Loucy (cell line): ENCODE data around the gene NCOA7.

Source experiments
- H2AFZ ChIP-seq: fragments of 200-600 bp; sonication (generic); 2 replicates; pipeline ENCODE4 v1.6.0; 2016; ENCODE audit warnings: antibody characterized with exemption, mild to moderate bottlenecking, low read length, moderate library complexity
- H3F3A ChIP-seq: fragments of 200-600 bp; 2 replicates; pipeline ENCODE4 v1.6.0; 2016; ENCODE audit warnings: antibody characterized with exemption, low read depth, mild to moderate bottlenecking
- H3K27me3 ChIP-seq: fragments of 200-600 bp; sonication (generic); 2 replicates; pipeline ENCODE4 v1.6.1; 2014; ENCODE audit warnings: low read length, mild to moderate bottlenecking; ENCODE audit not compliant: insufficient read depth, poor library complexity, severe bottlenecking
- H3K36me3 ChIP-seq: fragments of 200-600 bp; sonication (generic); 2 replicates; pipeline ENCODE4 v1.6.1; 2016; ENCODE audit warnings: low read length; ENCODE audit not compliant: insufficient read depth
- H3K4me1 ChIP-seq: fragments of 200-600 bp; sonication (generic); 2 replicates; pipeline ENCODE4 v1.5.1; 2014; ENCODE audit warnings: low read length, mild to moderate bottlenecking; ENCODE audit not compliant: insufficient read depth, poor library complexity, severe bottlenecking
- H3K4me2 ChIP-seq: fragments of 200-600 bp; sonication (generic); 2 replicates; pipeline ENCODE4 v1.6.0; 2014; ENCODE audit warnings: antibody characterized with exemption, low read length, low read depth, mild to moderate bottlenecking; ENCODE audit not compliant: poor library complexity, severe bottlenecking
- H3K4me3 ChIP-seq: fragments of 200-600 bp; sonication (generic); 2 replicates; pipeline ENCODE4 v1.5.1; 2014; ENCODE audit warnings: low read length, mild to moderate bottlenecking, mixed read lengths; ENCODE audit not compliant: poor library complexity, severe bottlenecking
- H3K79me2 ChIP-seq: fragments of 200-600 bp; sonication (generic); 2 replicates; pipeline ENCODE4 v1.6.1; 2014; ENCODE audit warnings: low read length; ENCODE audit not compliant: insufficient read depth
- H3K9ac ChIP-seq: fragments of 200-600 bp; sonication (generic); 2 replicates; pipeline ENCODE4 v1.6.0; 2014; ENCODE audit warnings: mild to moderate bottlenecking, low read depth, low read length, moderate library complexity; ENCODE audit not compliant: poor library complexity, severe bottlenecking
- H3K9me2 ChIP-seq: fragments of 200-600 bp; sonication (generic); replicated peaks from 2 replicates; pipeline ENCODE4 v1.6.1; 2016; ENCODE audit warnings: low read depth, low read length, mixed read lengths
- H3K9me3 ChIP-seq: fragments of 200-600 bp; sonication (generic); 2 replicates; pipeline ENCODE4 v1.6.1; 2014; ENCODE audit warnings: mild to moderate bottlenecking, antibody characterized with exemption, low read length, low read depth; ENCODE audit not compliant: insufficient read depth
- H4K20me1 ChIP-seq: fragments of 200-600 bp; sonication (generic); 2 replicates; pipeline ENCODE4 v1.6.0; 2014; ENCODE audit warnings: antibody characterized with exemption, low read length, mild to moderate bottlenecking; ENCODE audit not compliant: insufficient read depth, poor library complexity, severe bottlenecking
- CTCF ChIP-seq: fragments of 200-600 bp; sonication (generic); conservative IDR thresholded peaks from 2 replicates; pipeline ENCODE4 v1.5.1; 2014; ENCODE audit warnings: mild to moderate bottlenecking, antibody characterized with exemption, low read length
- EZH2phosphoT487 ChIP-seq: fragments of 200-600 bp; IDR thresholded peaks from 2 replicates; pipeline ENCODE4 v1.6.1; 2018; ENCODE audit warnings: antibody characterized with exemption, mild to moderate bottlenecking, moderate library complexity, borderline replicate concordance

Gene NCOA7

DNA sequence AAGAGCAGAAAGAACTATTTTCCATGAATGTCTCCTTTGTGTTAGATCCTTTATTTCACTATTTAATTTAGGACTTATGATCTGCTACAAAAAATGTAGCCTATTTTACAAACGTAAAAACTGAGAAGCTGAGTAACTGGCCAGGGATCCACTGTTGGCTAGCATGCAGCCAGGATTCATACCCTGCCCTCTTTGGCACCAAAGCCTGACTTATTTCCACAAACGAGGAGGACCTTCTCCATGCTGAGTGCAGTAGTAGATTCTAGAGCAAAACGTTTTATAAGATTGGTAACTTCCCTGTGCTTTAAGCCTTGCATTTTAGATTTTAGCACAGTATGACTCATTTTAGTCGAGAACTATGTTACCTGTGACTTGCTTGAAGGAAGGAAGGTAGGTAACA, 74.3 kb downstream of the NCOA7 start:
- Histone ChIP-seq H3K9ac (no peak overlapping the region), H3K4me3 (no peak overlapping the region), H3K36me3 (no peaks in the 10 kb centered on the region), H3K79me2 (no peaks in the 10 kb centered on the region), H3K9me2 (no peaks in the 10 kb centered on the region), H3K4me1 (peaks cover 8% of the 10 kb centered on the region), H3K9me3 (no peaks in the 10 kb centered on the region), H3K4me2 (no peak overlapping the region), H2AFZ (no peak overlapping the region), H3K27me3 (no peaks in the 10 kb centered on the region), H3F3A (no peaks in the 10 kb centered on the region), H4K20me1 (no peaks in the 10 kb centered on the region)
- TF ChIP-seq CTCF (no peak), EZH2phosphoT487 (no peak)

- Histone ChIP-seq H3K4me2 (no peak overlapping the region), H3K27me3 (no peaks in the 10 kb centered on the region), H3K4me3 (no peak overlapping the region), H2AFZ (no peak overlapping the region), H3K4me1 (peaks cover 11% of the 10 kb centered on the region), H3F3A (no peaks in the 10 kb centered on the region), H4K20me1 (no peaks in the 10 kb centered on the region), H3K9ac (no peak overlapping the region), H3K36me3 (no peaks in the 10 kb centered on the region), H3K9me2 (no peaks in the 10 kb centered on the region), H3K79me2 (no peaks in the 10 kb centered on the region), H3K9me3 (no peaks in the 10 kb centered on the region)
- no peak for TF ChIP-seq CTCF
- no peak for TF ChIP-seq EZH2phosphoT487
Observed at GRCh38 chr6:125866433-125866832, 75.7 kb downstream of the NCOA7 start.

DNA sequence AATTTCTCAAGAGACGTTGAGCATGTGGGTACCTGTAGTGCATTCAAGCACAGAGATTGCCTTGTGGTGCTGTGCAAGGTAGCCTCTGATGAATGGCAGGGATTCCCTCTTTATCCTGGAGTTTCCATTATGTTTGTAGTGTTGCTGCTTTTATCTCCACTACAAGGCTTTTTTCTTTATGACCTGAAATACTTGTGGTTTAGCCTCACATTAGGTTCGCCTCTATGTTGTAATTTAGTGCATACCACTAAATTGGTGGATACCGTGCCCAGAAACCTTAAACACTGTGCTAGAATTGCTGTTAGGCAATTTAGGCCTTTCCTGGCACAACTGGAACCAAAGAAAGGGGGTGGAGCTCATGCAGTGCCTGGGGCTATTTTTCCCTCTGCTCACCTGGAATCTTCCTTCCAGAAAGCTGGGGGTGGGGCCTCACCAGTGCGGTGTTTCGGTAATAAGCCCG, 76.8 kb downstream of the NCOA7 start:
- H2AFZ ChIP-seq = no peak overlapping the region
- no peaks in the 10 kb centered on the region for H4K20me1 ChIP-seq
- H3K9me3 ChIP-seq = no peaks in the 10 kb centered on the region
- no peaks in the 10 kb centered on the region for H3K9me2 ChIP-seq
- H3F3A ChIP-seq = no peaks in the 10 kb centered on the region
- no peak overlapping the region for H3K4me2 ChIP-seq
- H3K4me3 ChIP-seq = no peak overlapping the region
- H3K79me2 ChIP-seq = no peaks in the 10 kb centered on the region
- H3K27me3 ChIP-seq = no peaks in the 10 kb centered on the region
- H3K9ac ChIP-seq = no peak overlapping the region
- no peaks in the 10 kb centered on the region for H3K36me3 ChIP-seq
- peaks cover 18% of the 10 kb centered on the region for H3K4me1 ChIP-seq
- TF ChIP-seq CTCF (no peak), EZH2phosphoT487 (no peak)
